Measurements from ENCODE around the gene ZNF625.
"Not testable (repeated sequence)": the region's sequence is repeated elsewhere in the genome, so short reads cannot be mapped to it uniquely, and the experiment has no call there.

The ZNF625 gene

DNA sequence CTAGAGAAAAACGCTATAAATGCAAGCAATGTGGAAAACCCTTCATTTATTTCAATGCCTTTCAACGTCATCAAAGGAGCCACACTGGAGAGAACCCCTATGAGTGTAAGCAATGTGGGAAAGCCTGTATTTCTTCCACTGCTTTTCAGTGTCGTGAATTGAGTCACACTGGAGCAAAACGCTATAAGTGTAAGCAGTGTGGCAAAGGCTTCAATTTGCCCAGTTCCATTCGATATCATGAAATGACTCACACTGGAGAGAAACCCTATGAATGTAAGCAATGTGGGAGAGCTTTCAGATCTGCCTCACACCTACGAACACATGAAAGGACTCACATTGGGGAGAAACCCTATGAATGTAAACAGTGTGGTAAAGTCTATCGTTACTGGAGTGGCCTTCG, 43.8 kb downstream of the ZNF625 start:
- TF ChIP-seq, protein P1, sequence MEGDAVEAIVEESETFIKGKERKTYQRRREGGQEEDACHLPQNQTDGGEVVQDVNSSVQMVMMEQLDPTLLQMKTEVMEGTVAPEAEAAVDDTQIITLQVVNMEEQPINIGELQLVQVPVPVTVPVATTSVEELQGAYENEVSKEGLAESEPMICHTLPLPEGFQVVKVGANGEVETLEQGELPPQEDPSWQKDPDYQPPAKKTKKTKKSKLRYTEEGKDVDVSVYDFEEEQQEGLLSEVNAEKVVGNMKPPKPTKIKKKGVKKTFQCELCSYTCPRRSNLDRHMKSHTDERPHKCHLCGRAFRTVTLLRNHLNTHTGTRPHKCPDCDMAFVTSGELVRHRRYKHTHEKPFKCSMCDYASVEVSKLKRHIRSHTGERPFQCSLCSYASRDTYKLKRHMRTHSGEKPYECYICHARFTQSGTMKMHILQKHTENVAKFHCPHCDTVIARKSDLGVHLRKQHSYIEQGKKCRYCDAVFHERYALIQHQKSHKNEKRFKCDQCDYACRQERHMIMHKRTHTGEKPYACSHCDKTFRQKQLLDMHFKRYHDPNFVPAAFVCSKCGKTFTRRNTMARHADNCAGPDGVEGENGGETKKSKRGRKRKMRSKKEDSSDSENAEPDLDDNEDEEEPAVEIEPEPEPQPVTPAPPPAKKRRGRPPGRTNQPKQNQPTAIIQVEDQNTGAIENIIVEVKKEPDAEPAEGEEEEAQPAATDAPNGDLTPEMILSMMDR (IDR thresholded peaks at IDR 0.05; ENCODE audit: low read depth, low read length) = no peak
- in situ Hi-C loops (cut with HindIII; ENCODE audit: low sequenced_read_pairs) = no loop called here
- H3K4me3 ChIP-seq (ENCODE audit: low read depth, low read length) = no peak overlapping the region
- no peak for DNase-seq (ENCODE audit: low read depth, low spot score)

DNA sequence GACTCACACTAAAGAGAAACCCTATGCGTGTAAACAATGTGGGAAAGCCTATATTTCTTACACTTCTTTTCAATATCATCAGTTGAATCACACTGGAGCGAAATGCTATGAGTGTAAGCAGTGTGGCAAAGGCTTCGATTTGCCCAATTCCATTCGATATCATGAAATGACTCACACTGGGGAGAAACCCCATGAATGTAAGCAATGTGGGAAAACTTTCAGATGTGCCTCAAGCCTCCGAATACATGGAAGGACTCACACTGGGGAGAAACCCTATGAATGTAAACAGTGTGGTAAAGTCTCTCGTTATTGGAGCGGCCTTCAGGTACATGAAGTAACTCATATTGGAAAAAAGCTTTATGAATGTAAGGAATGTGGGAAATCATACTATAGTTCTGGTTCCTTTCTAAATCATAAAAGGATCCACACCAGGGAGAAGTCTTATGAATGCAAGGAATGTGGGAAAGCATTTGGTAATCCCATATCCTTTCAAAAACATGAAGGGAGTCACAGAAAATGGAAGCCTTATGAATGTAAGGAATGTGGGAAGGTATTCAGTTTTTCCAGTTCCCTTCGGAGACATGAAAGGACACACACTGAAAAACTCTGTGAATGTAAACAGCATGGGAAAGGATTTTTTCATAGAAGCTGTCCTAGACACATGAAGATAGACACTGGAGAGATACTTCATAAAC, 44.4 kb downstream of the ZNF625 start:
- DNase-seq (ENCODE audit: low read depth, low spot score) = no peak
- TF ChIP-seq, protein P1 (IDR thresholded peaks at IDR 0.05; ENCODE audit: low read depth, low read length) = no peak
- H3K4me3 ChIP-seq (ENCODE audit: low read depth, low read length) = no peak overlapping the region
- in situ Hi-C loops (cut with HindIII; ENCODE audit: low sequenced_read_pairs) = no loop called here

DNA sequence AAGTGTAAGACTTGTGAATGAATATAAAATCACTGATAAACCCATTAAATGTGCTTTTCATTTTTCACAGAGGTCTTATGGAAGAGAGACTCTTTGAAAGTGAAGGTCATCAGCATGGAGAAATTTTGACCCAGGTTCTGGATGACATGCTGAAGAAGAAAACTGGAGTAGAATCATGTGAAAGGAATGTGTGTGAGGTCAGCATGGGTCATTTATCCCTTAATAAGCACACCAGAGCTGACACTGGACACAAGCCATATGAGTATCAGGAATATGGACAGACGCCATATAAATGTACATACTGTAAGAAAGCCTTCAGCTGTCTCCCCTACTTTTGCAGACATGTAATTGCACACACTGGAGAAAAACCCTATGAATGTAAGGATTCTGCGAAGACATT, 45.4 kb downstream of the ZNF625 start:
- TF ChIP-seq, protein P1 (IDR thresholded peaks at IDR 0.05; ENCODE audit: low read depth, low read length) = no peak
- H3K4me3 ChIP-seq (ENCODE audit: low read depth, low read length) = no peak overlapping the region
- in situ Hi-C loops (cut with HindIII; ENCODE audit: low sequenced_read_pairs) = no loop called here
- DNase-seq (ENCODE audit: low read depth, low spot score) = no peak

DNA sequence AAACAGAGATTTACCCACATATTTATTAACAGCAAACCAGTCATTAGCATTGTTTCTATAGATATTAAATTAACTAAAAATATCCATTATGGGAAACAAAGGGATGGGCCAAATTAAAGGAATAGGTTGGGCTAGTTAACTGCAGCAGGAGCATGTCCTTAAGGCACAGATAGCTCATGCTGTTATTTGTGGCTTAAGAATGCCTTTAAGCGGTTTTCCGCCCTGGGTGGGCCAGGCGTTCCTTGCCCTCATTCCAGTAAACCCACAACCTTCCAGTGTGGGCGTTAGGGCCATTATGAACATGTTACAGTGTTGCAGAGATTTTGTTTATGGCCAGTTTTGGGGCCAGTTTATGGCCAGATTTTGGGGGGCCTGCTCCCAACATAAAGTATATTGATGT, 52.6 kb downstream of the ZNF625 start:
- in situ Hi-C loops (cut with HindIII; ENCODE audit: low sequenced_read_pairs); DNase-seq (ENCODE audit: low read depth, low spot score); H3K4me3 ChIP-seq (ENCODE audit: low read depth, low read length): not testable (repeated sequence)

DNA sequence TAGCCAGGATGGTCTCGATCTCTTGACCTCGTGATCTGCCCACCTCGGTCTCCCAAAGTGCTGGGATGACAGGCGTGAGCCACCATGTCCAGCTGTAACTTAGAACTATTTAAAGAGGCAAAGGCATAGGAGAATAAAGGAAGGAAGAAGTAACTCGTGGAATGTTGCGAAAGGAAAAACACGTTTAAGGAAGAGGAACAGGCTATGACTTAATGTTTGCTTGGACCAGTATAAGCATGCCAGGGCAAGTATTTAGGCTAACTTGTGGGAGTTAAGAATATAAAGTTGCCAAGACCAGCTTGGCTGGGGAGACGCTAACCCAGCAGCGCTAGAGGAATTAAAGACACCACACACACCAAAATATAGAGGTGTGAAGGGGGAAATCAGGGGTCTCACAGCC, 58.5 kb downstream of the ZNF625 start:
- no peak overlapping the region for H3K4me3 ChIP-seq (ENCODE audit: low read depth, low read length)
- DNase-seq (ENCODE audit: low read depth, low spot score) = no peak
- in situ Hi-C loops (cut with HindIII; ENCODE audit: low sequenced_read_pairs) = no loop called here
- TF ChIP-seq, protein P1 (IDR thresholded peaks at IDR 0.05; ENCODE audit: low read depth, low read length) = no peak

DNA sequence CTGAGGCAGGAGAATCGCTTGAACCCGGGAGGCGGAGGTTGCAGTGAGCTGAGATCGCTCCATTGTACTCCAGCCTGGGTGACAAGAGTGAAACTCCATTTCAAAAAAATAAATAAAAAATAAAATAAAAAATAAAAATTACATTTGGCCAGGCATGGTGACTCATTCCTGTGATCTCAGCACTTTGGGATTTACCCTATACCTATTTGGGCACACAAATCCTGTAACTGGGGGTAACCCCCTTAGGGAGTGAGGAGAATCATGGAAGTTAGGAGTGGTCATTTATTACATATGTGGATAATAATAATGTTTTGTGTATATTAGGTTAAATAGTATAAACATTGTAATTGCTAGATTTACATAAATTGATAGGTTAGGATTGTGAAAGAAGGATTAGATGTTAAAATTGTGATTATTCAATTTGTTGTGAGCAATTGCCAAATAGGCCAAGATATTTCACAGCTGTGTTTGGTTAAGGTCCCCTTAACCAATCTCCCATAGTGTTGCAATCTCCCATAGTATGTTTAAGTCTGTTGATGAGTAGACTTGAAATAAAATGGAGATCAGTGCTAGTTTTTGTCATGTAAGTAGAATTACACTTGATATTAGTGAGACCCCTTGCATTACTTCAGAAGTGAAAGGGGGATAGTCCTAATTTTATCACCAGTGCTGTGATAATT, 61.3 kb downstream of the ZNF625 start:
- no peak for DNase-seq (ENCODE audit: low read depth, low spot score)
- TF ChIP-seq, protein P1 (IDR thresholded peaks at IDR 0.05; ENCODE audit: low read depth, low read length) = no peak
- H3K4me3 ChIP-seq (ENCODE audit: low read depth, low read length) = no peak overlapping the region
- in situ Hi-C loops (cut with HindIII; ENCODE audit: low sequenced_read_pairs) = no loop called here

All from astrocyte of the spinal cord (primary cell).